ENCODE results near the gene HOXA6.
A peak's percentile ranks its signal among the peaks of the same experiment; 100 is the strongest.

- TF ChIP-seq CTCF (IDR thresholded peaks at IDR 0.05) (peak; percentile 93 to 96 (median 94)), POLR2AphosphoS5 (IDR thresholded peaks at IDR 0.05) (peak; percentile 47), POLR2A (IDR thresholded peaks at IDR 0.05) (peak; percentile 33)
These were observed 32.2 kb upstream of the HOXA6 start for GRCh38 chr7:27179503-27180430.
